AG08395 (cell line): ENCODE measurements around the gene CITED2.
"Not testable (repeated sequence)": the region's sequence is repeated elsewhere in the genome, so short reads cannot be mapped to it uniquely, and the experiment has no call there.

ENCODE experiments used
- DNase-seq: peaks from one replicate; pipeline ENCODE4 v3.0.0; 2012; ENCODE audit warnings: mixed read lengths, low spot score

The CITED2 gene, protein sequence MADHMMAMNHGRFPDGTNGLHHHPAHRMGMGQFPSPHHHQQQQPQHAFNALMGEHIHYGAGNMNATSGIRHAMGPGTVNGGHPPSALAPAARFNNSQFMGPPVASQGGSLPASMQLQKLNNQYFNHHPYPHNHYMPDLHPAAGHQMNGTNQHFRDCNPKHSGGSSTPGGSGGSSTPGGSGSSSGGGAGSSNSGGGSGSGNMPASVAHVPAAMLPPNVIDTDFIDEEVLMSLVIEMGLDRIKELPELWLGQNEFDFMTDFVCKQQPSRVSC

DNA sequence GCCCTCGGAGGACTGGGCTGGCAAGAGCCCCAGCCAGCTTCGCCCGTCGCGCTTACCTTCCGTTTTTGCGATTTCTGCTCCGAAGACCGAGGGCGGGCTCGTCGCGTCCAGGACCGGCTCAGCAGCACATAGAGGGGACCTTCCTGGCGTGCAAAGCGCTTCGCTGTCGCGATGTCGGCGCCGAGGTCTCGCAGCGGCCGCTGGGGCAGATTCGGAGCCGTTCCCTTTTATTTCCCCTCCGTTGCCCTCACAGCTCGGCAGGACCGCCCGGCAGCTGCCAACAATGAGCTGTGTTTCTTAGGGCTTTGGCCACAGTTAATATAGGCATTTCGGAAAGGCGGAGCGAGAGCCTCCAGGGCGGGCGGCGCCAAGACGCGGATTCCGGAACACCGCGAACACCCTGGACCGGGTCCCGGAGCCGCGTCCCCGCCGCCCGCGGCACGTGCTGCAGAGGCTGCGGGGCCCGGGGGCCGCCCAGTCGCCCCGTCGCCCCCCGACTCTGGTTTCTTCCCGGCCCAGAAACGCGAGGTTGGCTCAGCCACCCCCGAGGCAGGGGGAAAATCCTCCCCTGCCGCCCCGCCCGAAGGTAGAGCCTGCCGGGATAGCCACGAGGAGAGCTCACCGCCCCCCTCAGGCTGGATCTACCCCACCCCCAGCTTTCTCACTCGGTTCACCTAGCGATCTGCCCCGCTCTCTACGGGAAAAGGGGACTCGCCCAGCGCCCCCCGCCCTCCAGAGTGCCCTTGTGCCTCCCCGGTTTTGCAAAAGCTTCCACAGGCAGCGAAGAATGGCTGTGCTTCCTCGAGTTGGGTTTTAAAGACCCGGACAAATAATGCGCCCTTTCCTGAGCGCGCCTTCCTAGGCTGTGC, at the start of gene CITED2:
CITED2 (minus strand) TSS at position 292 of the 869 bp plus-strand sequence. CDS start 704 bp downstream, outside the sequence.
- peak; percentile 82 for DNase-seq

DNA sequence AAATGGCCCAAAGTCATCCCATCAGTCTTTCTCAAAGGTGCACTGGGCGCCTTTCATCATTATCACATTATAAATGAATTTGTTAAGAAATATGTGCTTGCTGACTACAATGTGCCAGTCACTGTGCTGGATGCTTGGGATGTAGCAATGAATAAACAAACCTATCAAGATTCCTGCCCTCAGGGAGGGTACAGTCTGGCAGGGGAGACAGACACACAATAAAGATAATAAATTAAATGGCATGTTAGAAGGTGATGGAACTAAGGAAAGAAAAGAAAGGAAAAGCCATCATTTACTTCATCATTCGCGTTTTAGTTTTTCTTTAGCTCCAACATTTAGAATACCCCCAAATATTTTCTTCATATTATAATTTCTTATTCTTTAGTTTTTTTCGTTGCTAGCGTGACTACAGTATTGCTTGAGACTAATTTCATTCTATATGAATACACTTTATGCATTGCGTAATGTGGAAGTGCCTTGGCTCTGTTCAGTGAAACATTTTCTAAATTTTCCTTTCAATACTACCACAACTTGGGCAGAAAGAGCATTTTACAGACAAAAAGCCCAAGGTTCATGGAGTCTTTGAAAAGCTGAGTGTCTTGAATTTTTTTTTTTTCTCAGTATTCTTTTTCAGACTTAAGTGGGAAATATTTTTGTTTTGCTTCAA, 48.7 kb upstream of the CITED2 start:
- no peak for DNase-seq

DNA sequence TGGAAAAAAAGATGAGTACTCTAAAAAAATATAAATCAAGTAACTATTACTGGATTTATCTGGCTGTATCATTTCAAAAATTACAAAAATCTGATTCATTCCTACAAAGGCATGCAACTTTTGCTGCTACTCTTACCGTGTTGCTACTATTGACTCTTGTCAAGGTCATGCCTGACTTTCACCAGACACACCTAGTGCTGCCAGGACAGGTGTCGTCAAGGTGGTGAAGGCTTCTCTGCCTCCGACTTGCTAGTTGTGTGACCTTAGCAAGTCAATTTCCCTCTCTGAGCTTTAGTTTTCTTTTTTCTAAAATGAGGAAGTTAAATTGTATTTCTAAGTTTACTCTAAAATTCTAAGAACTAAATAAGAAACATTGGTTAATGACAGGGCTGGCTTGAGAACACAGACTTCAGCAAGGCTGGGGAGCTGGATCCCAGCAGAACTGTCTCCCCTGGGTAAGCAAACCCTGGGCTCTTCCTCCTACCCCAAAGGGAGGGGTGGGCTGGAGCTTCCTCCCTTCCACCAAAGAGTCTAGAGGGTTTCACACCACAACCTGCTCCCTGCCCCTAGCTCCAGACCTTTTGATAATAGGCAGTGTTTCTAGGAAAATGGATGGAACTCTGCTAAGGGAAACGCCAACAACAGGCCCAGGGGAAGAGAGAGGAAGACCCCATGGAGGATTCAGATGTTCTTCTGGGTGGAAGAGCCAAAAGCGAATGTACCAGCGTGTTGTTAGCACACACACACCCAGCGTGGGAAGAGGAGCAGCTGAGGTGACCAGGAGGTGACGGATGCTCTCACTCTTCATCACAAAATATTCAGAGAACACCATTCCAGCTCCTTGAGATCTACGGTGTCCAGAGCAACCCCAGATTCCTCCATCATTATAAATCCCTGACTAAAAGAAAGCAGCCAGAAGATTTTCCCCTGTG, 47.9 kb upstream of the CITED2 start:
- DNase-seq, result no peak

DNA sequence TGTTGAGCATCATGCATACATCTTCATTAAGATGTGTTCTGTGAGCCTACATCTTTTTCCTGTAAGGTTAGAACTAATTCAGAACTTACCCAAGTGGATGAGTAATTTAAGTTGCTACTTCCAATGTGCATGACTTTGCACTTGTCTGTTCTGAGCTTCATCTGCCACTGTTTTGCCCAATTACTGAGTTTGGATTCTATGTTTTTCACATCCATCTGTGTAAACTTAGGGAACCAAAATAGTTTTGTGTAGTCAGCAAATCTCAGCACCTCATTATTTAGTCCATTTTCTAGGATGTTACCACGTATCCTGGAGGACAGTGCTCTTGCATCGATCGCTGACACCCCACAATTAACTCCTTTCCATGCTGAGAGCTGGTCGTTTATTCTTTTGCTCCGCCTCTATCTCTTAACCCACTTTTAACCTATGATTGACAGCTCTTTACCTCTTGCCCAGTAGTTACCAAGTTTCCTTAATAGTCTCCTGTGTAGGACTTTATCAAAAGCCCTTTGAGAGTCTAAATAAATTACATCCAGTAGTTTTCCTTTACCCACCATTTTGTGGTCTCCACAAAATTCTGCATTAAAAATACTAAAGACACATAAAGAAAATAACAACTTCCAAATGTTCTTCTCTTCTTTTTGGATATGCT, 44.2 kb upstream of the CITED2 start:
- DNase-seq, result no peak

DNA sequence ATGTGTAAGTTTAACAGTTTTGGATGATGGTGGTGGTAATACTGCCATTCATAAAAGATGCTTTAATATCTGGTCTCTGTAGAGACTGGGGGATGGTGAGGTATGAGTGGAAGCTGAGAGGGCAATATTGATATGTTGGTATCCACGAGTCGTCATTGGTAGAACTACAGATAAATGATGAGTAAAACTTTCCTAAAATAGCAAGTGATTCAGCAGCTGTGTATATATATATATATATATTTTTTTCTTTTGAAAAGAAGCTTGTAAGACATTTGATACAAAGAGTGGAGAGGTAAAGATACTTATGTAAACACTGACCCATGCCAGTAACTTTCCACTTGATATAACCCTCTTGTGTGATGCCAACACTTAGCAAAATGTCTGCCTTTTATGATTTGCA, 41.7 kb upstream of the CITED2 start:
- DNase-seq, result no peak

DNA sequence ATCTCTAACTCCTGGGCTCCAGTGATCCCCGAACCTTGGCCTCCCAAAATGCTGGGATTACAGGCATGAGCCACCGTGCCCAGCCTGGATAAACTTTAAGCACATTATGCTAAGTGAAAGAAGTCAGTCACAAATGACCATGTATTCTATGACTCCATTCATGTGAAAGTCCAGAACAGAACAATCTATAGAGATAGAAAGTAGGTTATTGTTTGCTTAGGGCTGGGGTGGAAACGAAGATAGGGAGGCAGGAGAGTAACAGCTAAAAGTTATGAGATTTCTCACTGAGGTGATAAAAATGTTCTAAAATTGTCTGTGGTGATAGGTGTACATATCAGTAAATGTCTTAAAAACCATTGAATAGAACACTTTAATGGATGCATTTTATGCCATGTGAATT, 40.9 kb upstream of the CITED2 start:
- no peak for DNase-seq

DNA sequence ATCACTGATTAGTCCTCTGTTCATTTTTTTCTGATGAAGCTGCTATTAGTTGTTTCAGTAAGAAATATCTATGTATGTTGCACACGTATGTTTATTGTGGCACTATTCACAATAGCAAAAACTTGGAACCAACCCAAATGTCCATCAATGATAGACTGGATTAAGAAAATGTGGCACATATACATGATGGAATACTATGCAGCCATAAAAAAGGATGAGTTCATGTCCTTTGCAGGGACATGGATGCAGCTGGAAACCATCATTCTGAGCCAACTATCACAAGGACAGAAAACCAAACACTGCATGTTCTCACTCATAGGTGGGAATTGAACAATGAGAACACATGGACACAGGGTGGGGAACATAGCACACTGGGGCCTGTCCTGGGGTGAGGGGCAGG, 37.7 kb upstream of the CITED2 start:
- DNase-seq, result not testable (repeated sequence)

DNA sequence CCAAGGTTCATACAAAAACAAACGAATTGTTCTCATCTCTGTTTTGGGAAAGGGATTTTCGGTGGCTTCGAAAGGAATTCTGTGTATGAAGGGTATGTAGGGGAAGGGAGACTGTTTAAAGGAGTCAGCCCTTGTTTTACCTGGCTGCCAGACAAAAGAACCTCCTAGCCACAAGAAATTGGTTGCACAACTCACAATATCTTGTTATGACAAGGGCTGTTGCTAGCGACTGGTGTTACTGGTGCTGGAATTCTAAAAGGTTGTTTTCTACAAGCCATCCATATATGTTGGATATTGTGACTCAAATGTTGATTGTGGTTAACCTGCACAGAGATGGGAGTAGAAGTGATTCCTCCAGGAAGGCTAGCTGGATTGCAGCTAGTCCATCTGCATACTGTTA, 34.6 kb upstream of the CITED2 start:
- DNase-seq, result peak; percentile 51

DNA sequence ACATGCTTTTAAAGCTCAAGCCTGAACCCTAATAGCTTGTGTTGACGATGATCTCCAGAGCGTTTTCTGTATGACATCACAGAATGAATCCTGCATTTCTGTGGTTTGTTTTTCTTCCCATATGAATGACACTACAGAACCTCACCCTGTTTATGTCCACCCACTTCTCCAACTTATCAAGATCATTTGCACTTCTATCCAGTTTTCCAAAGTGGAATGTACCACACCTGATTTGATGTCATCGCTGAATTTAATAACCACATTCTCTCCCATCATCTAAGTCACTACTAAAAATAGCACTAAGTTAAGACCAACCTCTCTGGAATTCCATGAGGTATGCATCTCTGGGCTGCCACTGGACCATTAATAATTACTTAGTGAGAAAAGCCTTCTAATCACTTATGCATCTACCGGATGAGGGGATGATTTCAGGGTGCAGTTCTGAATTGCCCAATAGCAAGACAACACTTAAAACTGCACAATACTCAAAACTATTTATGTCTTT, 33.3 kb upstream of the CITED2 start:
- peak; percentile 85 for DNase-seq

DNA sequence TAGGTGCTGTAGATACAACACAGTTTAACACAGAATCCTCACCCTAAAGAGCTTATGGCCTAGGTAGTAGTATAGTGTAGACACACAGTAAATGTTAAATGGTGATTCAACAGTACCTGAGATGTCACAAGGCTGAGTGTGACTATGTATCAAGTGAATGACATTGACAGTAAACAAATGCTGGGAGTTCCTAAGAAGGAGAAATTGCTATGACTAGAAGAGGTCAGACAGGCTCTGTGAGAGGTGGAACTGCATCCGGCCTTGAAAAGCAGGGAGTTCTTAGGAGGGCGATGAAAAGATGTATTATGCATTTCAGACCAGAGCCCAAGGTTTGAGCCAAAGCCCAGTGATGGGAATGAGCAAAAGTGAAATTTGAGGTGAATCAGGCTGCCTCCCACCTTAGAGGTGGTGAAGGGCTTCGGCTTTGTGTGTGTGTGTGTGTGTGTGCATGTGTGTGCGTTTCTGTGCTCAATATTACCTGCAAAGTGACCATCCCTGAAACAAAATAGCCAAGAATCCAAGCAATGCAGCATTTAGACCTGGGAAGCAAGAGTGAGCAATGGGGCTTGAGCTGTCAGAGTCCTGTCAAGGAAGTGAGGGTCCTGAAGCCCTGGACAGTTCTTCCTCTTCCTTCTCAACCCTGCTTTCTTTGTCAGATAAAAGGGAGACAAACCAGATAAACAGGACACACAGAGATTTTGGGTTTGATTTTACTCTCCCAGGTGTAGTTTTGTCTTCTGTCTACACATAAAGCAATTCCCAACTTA, 32.3 kb upstream of the CITED2 start:
- DNase-seq, result no peak

DNA sequence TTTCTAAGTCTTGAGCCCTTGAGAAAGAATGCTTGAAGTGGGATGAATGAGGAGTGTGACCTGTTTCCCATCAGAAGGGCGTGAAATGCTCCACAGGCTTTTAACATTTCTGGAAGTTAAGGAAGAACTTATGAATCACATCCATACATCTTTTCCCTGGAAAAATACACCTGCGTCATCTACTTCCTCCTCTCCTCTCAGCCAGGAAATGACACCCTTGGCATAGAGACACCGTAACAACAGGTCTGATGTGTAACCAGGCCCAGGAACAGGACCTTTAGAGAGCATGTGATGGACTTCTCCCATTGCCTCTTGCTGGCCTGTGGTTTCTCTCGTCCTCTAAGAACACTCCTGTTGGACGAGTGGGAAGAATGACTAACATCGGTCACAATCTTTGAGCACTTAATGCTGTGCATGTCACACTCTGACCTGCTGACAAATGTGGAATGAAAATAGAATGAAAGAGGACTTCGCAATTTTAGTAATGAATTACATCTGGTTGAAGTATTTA, 28.5 kb upstream of the CITED2 start:
- DNase-seq, result peak; percentile 80

DNA sequence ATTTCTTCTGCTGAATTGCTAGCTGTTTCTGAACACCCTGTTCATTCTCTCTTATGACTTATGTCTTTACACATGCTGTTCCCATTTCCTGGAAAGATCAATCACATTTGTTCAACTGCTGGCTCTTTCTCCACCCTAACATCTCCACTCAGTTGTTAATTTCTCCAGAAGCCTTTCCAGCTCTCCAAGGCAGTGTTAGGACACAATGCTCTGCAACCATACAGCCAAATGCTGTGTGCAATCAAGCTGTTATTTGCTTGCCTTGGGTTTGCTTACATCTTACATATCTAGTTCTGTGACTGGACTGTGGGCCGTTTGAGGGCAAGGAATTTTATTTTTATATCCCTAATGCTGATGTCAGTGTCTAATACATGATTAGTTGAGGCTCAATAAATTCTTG, 24.2 kb upstream of the CITED2 start:
- no peak for DNase-seq

DNA sequence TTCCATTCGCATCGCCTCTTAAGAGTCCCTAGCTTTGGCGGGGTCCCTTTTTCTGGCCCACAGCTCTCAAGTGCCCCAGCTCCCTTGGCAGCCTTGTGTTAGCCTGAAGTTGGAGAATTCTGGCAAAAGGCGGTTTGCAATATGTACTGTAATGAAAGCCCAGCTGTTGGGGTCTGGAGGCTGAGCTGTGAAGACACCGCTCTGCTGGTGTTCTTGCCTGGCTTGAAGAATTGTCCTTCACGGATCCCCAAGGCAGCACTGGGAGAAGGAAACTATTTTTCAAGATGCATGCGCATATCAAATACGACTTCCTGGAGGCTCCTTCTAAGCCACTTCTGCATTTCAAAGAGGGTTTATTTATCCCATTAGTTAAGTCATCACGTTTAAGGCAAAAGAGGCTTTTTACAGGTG, 21.4 kb upstream of the CITED2 start:
- no peak for DNase-seq

DNA sequence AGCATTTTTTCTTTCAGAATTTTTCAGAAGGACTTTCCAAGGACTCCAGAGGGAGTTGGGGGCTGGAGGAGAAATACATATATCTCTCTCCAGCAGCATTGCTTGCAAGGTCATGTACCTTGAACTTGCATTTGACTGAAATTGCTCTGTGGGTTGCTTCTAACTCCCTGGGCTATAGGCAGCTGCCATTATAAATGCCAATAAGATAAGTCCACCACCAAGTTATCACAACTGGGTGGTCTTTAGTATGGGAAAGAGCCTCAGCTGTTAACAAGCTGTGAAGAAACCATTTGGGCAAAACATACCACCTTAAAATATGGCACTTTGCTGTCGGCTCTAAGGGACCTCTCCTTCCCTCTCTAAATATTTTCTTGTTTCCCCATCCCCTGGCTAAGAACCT, 20.9 kb upstream of the CITED2 start:
- no peak for DNase-seq

DNA sequence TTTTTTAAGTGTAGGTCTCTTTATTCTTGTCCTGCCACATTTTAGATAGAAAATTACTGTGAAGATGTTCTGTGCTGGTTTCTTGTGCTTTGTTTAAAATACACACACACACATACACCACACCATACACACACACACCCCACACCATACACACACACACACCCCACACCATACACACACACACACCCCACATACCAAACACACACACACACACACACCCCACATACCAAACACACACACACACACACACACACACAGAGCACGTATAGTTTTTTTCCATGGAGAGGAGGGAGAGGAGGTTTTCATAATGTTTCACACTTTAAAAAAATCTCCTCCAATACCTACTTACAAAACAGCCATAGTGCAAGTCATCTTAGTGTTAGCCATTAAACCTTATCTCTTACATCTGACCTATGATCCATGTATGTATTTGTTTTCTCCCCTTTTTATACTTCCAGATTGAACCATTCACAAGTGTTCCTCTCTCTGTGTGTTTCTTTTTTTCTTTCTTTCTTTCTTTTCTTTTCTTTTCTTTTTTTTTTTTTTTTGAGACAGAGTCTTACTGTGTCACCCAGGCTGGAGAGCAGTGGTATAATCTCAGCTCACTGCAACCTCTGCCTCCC, 19.7 kb upstream of the CITED2 start:
- DNase-seq, result no peak

DNA sequence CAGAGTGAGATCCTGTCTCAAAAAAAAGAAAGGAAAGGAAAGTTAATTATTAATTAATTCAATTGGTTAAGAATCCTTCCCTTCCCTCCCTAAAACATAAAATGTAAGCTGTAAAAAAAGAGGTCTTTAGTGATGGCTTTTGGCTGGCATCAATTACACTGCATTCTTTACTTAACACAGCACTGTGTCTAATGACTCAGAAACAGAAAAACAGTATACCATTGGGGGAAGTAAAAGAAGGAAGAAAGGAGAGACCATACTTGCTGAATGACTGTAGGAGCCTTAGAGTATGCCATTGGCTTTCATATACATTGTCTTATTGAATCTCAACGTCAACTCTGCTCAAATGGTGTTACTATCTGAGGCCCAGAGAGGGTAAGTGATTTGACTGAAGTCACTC, 18.3 kb upstream of the CITED2 start:
- peak; percentile 41 for DNase-seq

DNA sequence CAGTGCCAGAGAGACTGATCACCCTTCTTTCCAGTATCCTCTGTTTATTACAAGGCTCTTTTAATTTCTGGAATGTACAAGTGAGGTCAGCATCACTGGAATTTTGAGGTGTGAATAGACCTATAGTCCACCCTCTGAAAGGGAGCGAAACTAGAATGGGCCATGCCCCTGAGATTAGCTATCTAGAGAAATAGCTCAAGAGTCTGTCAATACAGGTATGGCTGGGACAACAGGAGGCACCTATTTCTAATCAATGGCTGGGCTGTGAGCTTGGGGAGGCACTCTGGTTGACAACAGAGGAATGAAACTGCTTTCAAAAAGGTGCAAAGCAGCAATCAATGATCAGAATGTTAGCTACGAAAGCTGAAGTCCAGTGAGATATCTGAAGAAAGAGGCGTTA, 17.3 kb upstream of the CITED2 start:
- DNase-seq, result no peak

DNA sequence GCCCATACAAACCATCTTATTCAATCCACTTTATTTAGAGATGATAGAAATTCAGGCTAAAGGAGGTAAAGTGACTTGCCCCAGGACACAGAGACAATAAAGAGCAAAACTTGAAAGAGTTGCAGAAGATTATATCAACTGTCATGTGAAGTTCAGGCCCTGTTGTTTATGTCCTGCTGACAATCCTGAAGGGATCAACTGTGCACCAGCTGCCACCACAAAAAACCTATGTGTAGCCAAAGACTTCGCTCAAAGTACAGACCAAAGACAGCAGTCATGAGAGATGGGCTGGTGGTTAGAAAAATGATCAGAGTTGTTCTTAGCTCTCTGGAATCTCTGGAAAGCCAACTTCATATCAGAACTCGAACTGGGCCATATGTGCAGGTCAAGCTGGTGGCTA, 16.0 kb upstream of the CITED2 start:
- no peak for DNase-seq

DNA sequence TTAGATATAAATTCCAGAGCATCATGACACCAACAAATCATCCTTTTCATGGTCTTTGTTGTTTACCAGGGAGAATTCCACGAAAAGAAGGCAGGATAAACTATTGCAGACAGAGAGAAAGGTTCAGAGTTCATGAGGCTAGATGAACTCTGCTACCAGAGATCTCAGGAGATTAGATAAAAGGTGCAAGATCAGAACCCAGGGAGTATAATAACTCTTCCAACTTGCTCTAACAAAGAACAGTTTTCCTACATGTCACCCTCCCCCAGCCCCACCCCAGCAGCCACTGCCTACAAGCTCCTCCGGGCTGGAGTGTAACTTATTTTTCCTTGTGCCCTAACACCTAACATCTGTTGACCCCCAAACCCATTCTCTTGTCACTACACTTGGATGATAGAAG, 13.9 kb upstream of the CITED2 start:
- no peak for DNase-seq

DNA sequence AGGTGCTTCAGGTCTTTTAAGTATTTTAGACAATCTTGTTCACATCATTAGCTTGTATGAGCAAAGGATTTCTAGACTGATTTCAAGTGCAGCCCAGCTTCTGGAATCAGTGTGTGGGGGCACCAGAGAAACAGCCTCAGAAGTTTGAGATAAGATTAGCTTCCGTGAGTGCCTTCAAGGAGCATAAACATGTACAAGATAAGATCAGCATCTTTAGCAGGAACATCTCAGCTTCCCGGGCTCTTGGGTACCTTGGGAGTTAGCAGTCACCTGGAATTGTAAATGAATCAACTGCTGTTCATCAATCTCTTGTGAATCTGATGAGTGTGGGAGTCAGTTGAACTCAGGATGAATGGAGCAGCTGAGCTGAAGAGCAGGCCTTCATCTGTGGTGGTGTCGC, 12.0 kb upstream of the CITED2 start:
- DNase-seq, result no peak
